Measurements from ENCODE around the gene RGS7. TPM values are rescaled to one million over a fixed set of nuclear protein-coding genes. Genes with fewer than 3 reads are reported as not detected.
A peak's percentile ranks its signal among the peaks of the same experiment; 100 is the strongest.

The RGS7 gene
- total RNA-seq, 6 experiments from 2014 or later = not detected

- no peak overlapping the region for H3K27ac ChIP-seq
- H3K9me3 ChIP-seq = no peaks in the 10 kb centered on the region
- H3K4me1 ChIP-seq = no peaks in the 10 kb centered on the region
- H3K27me3 ChIP-seq = no peaks in the 10 kb centered on the region
- no peak for TF ChIP-seq POLR2A (IDR thresholded peaks at IDR 0.05)
- TF ChIP-seq, protein P1, sequence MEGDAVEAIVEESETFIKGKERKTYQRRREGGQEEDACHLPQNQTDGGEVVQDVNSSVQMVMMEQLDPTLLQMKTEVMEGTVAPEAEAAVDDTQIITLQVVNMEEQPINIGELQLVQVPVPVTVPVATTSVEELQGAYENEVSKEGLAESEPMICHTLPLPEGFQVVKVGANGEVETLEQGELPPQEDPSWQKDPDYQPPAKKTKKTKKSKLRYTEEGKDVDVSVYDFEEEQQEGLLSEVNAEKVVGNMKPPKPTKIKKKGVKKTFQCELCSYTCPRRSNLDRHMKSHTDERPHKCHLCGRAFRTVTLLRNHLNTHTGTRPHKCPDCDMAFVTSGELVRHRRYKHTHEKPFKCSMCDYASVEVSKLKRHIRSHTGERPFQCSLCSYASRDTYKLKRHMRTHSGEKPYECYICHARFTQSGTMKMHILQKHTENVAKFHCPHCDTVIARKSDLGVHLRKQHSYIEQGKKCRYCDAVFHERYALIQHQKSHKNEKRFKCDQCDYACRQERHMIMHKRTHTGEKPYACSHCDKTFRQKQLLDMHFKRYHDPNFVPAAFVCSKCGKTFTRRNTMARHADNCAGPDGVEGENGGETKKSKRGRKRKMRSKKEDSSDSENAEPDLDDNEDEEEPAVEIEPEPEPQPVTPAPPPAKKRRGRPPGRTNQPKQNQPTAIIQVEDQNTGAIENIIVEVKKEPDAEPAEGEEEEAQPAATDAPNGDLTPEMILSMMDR (IDR thresholded peaks at IDR 0.05) = no peak
- ATAC-seq (no peak), DNase-seq (no peak)
- no peak overlapping the region for H3K4me3 ChIP-seq
- H3K36me3 ChIP-seq = no peaks in the 10 kb centered on the region
- intact Hi-C loops (cut with DNase I) = no loop called here
- 39% methylated on average over 4 of the region's 4 CpGs for WGBS (ENCODE audit: insufficient coverage, low coverage, low lambda C conversion rate, missing lambda C conversion rate)
These were observed 193.6 kb downstream of the RGS7 start for GRCh38 chr1:241163363-241163762.

- Histone ChIP-seq H3K36me3 (no peaks in the 10 kb centered on the region), H3K27ac (no peak overlapping the region), H3K9me3 (no peaks in the 10 kb centered on the region), H3K4me3 (no peak overlapping the region), H3K27me3 (no peaks in the 10 kb centered on the region), H3K4me1 (peaks cover 0 to under 1% (median 0%) of the 10 kb centered on the region in 4 donors)
- TF ChIP-seq, protein P1 (IDR thresholded peaks at IDR 0.05) = no peak
- no peak for TF ChIP-seq POLR2A (IDR thresholded peaks at IDR 0.05)
- ATAC-seq = no peak
- intact Hi-C loops (cut with DNase I) = no loop called here
- 60% methylated on average over 2 of the region's 2 CpGs for WGBS (ENCODE audit: insufficient coverage, low coverage, low lambda C conversion rate, missing lambda C conversion rate)
- no peak for DNase-seq
These were observed 195.8 kb downstream of the RGS7 start for GRCh38 chr1:241161188-241161689.

GRCh38 chr1:241157435-241157834, 199.6 kb downstream of the RGS7 start:
- Histone ChIP-seq H3K27me3 (no peaks in the 10 kb centered on the region), H3K36me3 (no peaks in the 10 kb centered on the region), H3K27ac (no peak overlapping the region), H3K9me3 (no peaks in the 10 kb centered on the region), H3K4me1 (peaks cover 0 to 3% (median 0%) of the 10 kb centered on the region in 4 donors), H3K4me3 (no peak overlapping the region)
- TF ChIP-seq, protein P1 (IDR thresholded peaks at IDR 0.05) = no peak
- no peak for TF ChIP-seq POLR2A (IDR thresholded peaks at IDR 0.05)
- ATAC-seq (no peak), DNase-seq (no peak)
- WGBS (ENCODE audit: insufficient coverage, low coverage, low lambda C conversion rate, missing lambda C conversion rate) = 100% methylated on average over 1 of the region's 3 CpGs
- intact Hi-C loops (cut with DNase I) = no loop called here

- Histone ChIP-seq H3K36me3 (no peaks in the 10 kb centered on the region), H3K27me3 (no peaks in the 10 kb centered on the region), H3K4me1 (peaks cover 0 to 3% (median 0%) of the 10 kb centered on the region in 4 donors), H3K9me3 (no peaks in the 10 kb centered on the region), H3K27ac (no peak overlapping the region), H3K4me3 (no peak overlapping the region)
- 17% methylated on average over 3 of the region's 3 CpGs for WGBS (ENCODE audit: insufficient coverage, low coverage, low lambda C conversion rate, missing lambda C conversion rate)
- peak; percentile 98 to 99 (median 98) for ATAC-seq
- peak; percentile 46 to 67 (median 61) for DNase-seq
- TF ChIP-seq, protein P1 (IDR thresholded peaks at IDR 0.05) = no peak
- no peak for TF ChIP-seq POLR2A (IDR thresholded peaks at IDR 0.05)
- intact Hi-C loops (cut with DNase I) = no loop called here
These were observed 200.6 kb downstream of the RGS7 start for GRCh38 chr1:241156231-241156965.

Data from right lobe of liver (tissue), 6 donors.